HG02642 (cell line): ENCODE results near the gene BLVRA.
A peak's percentile ranks its signal among the peaks of the same experiment; 100 is the strongest.

ENCODE experiments used
- ATAC-seq: cut with Tn5 transposase; IDR thresholded peaks from one replicate; pipeline ENCODE4 v1.9.1; 2021; ENCODE audit warnings: mild to moderate bottlenecking; ENCODE audit not compliant: unreplicated experiment, poor library complexity

BLVRA gene

GRCh38 chr7:43747328-43748105, 11.0 kb upstream of the BLVRA start:
- no peak for ATAC-seq

GRCh38 chr7:43749383-43749940, 9.0 kb upstream of the BLVRA start:
- ATAC-seq = no peak

- no peak for ATAC-seq
These were observed 8.2 kb upstream of the BLVRA start for GRCh38 chr7:43750016-43750887.

GRCh38 chr7:43752411-43752810, 6.1 kb upstream of the BLVRA start:
- no peak for ATAC-seq

GRCh38 chr7:43753271-43753810, 5.1 kb upstream of the BLVRA start:
- no peak for ATAC-seq

- ATAC-seq = no peak
These were observed 4.6 kb upstream of the BLVRA start for GRCh38 chr7:43753843-43754242.

- no peak for ATAC-seq
These were observed 3.9 kb upstream of the BLVRA start for GRCh38 chr7:43754596-43754995.

GRCh38 chr7:43756368-43757072, 2.0 kb upstream of the BLVRA start:
- ATAC-seq = no peak

GRCh38 chr7:43757073-43757720, 1.3 kb upstream of the BLVRA start:
- ATAC-seq = no peak

GRCh38 chr7:43758822-43759683, 573 bp downstream of the BLVRA start:
- ATAC-seq = peak; percentile 68

GRCh38 chr7:43760861-43761260, 2.4 kb downstream of the BLVRA start:
- ATAC-seq = no peak

GRCh38 chr7:43761382-43761781, 2.9 kb downstream of the BLVRA start:
- no peak for ATAC-seq

GRCh38 chr7:43761938-43762692, 3.6 kb downstream of the BLVRA start:
- no peak for ATAC-seq

- ATAC-seq = no peak
These were observed 4.7 kb downstream of the BLVRA start for GRCh38 chr7:43763183-43763582.

GRCh38 chr7:43764039-43764761, 5.7 kb downstream of the BLVRA start:
- no peak for ATAC-seq

GRCh38 chr7:43764807-43765491, 6.5 kb downstream of the BLVRA start:
- ATAC-seq = no peak

GRCh38 chr7:43766564-43766963, 8.1 kb downstream of the BLVRA start:
- ATAC-seq = no peak
